Right atrium auricular region (tissue), 2 donors: ENCODE measurements around the gene ESRP2. TPM values are rescaled to one million over a fixed set of nuclear protein-coding genes. Genes with fewer than 3 reads are reported as not detected.

Source experiments
- DNase-seq: peaks from one replicate; pipeline ENCODE4 v3.0.0-alpha.2; 2019; ENCODE audit warnings: low spot score
- H3K27ac ChIP-seq, 2 donors: fragments of 200-600 bp; sonication (generic); 1 replicate in 1 of 2; 2 replicates in 1 of 2; pipeline ENCODE4 v1.5.1; 2016 to 2019
- H3K27me3 ChIP-seq, 2 donors: fragments of 200-600 bp; sonication (generic); one replicate each; pipeline versions ENCODE4 v1.5.1 to v1.6.0; 2017 to 2019
- H3K36me3 ChIP-seq: fragments of 200-600 bp; sonication (generic); one replicate; pipeline ENCODE4 v1.5.1; 2016
- H3K4me1 ChIP-seq, 2 donors: fragments of 200-600 bp; sonication (generic); one replicate each; pipeline versions ENCODE4 v1.5.1 to v1.6.0; 2017 to 2019
- H3K4me3 ChIP-seq, 2 donors: fragments of 200-600 bp; sonication (generic); 1 replicate in 1 of 2; 2 replicates in 1 of 2; pipeline ENCODE4 v1.5.1; 2017 to 2019; ENCODE audit warnings: mild to moderate bottlenecking in 1 of 2, moderate library complexity in 1 of 2
- H3K9me3 ChIP-seq, 2 donors: fragments of 200-600 bp; sonication (generic); one replicate each; pipeline ENCODE4 v1.5.1; 2019
- CTCF ChIP-seq, 2 donors: fragments of 200-600 bp; sonication (generic); IDR thresholded peaks; one replicate each; pipeline ENCODE4 v1.5.1; 2019; ENCODE audit warnings: antibody characterized with exemption in 2 of 2
- total RNA-seq, 2 donors: library from RNA; depleted of rRNA; stranded (reverse); fragments of >200 nt; gene quantifications; one replicate each; pipeline ENCODE4 v1.1.0, GENCODE V29; 2016

Gene ESRP2
- total RNA-seq, 2 donors from 2014 or later = 0.59 to 1.2 TPM

- no peak for DNase-seq
- TF ChIP-seq CTCF (IDR thresholded peaks at IDR 0.05) = no peak
- Histone ChIP-seq H3K36me3 (peaks cover 16% of the 10 kb centered on the region), H3K27me3 (no peaks in the 10 kb centered on the region), H3K4me1 (peaks cover 0 to 58% of the 10 kb centered on the region in 2 donors), H3K9me3 (no peaks in the 10 kb centered on the region), H3K4me3 (peak overlapping the region in 1 of 2 donors; percentile 91), H3K27ac (peak overlapping the region; percentile 89 to 94)
These were observed 10.7 kb upstream of the ESRP2 start for GRCh38 chr16:68246666-68247065.

DNA sequence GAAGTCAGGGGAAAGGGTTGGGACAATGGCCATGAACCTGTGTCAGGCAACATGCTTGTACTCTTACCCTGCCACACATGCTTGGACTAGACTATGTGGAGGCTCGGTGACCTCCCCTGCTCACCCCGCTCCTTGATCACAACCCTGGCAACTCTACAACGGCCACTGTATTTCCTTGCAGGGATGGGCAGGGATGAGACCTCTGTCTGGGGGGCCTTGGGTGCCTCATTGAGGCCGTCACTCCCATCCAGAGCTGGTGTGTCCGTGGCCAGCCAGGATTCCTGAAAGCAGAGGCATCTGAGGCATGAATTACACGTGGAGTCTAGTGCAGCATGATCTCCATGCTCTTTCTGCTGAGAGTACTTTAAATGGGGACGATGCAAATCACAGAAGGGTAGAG lies 10.2 kb upstream of the ESRP2 start:
- H3K27ac ChIP-seq = peak overlapping the region; percentile 89 to 94
- no peak for DNase-seq
- H3K4me1 ChIP-seq = peaks cover 0 to 54% of the 10 kb centered on the region in 2 donors

GRCh38 chr16:68244903-68245853 lies 9.3 kb upstream of the ESRP2 start, which contains the start of gene PLA2G15:
Gene PLA2G15, plus strand, starts transcription at chr16:68245373. Its CDS starts 54 bp downstream, at chr16:68245427.
- no peak for TF ChIP-seq CTCF (IDR thresholded peaks at IDR 0.05)
- DNase-seq = peak; percentile 96
- Histone ChIP-seq H3K4me3 (peak within 1 kb of the TSS; percentile 83 to 91), H3K27me3 (no peaks in the 10 kb centered on the region), H3K27ac (peak within 1 kb of the TSS; percentile 89 to 94), H3K4me1 (peaks cover 0 to 54% of the 10 kb centered on the region in 2 donors), H3K9me3 (no peaks in the 10 kb centered on the region), H3K36me3 (peaks cover 7% of the 10 kb centered on the region)

More for the DNA sequence above, 10.2 kb upstream of the ESRP2 start:
- Histone ChIP-seq H3K9me3 (no peaks in the 10 kb centered on the region), H3K27me3 (no peaks in the 10 kb centered on the region), H3K36me3 (peaks cover 16% of the 10 kb centered on the region), H3K4me3 (peak overlapping the region; percentile 83 to 91)
- TF ChIP-seq CTCF (IDR thresholded peaks at IDR 0.05) = no peak

DNA sequence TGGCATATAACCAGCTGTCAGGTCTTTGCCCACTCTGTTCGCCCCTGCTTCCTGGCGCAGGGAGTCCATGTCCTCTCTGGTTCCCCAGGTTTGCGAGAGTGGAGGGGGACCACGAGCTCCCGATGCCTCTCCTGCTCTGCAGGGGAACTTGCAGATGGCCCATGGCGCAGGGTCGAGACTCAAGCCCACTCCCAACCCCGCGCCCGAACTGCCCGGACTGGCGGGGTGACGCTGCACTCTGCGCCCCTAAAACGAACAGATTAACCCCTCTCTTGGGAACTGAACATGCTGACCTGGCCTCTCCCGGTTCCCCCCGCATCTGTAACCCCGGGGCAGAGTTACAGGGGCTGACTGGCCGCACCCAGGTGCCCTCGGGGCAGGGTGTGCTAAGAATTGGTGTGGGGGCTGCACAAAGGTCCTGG lies 8.6 kb upstream of the ESRP2 start:
- Histone ChIP-seq H3K9me3 (no peaks in the 10 kb centered on the region), H3K36me3 (peaks cover 3% of the 10 kb centered on the region), H3K4me1 (peaks cover 0 to 57% of the 10 kb centered on the region in 2 donors), H3K27ac (peak overlapping the region; percentile 89 to 94), H3K4me3 (peak overlapping the region; percentile 83 to 91), H3K27me3 (no peaks in the 10 kb centered on the region)
- DNase-seq = no peak
- no peak for TF ChIP-seq CTCF (IDR thresholded peaks at IDR 0.05)

- H3K4me1 ChIP-seq = peaks cover 0 to 49% of the 10 kb centered on the region in 2 donors
- H3K27me3 ChIP-seq = no peaks in the 10 kb centered on the region
- TF ChIP-seq CTCF (IDR thresholded peaks at IDR 0.05) = no peak
- no peaks in the 10 kb centered on the region for H3K36me3 ChIP-seq
- H3K27ac ChIP-seq = no peak overlapping the region
- no peak overlapping the region for H3K4me3 ChIP-seq
- DNase-seq = no peak
- no peaks in the 10 kb centered on the region for H3K9me3 ChIP-seq
These were observed 7.3 kb upstream of the ESRP2 start for GRCh38 chr16:68242926-68243858.
